ENCODE data around the gene PTGFRN.

PTGFRN gene

DNA sequence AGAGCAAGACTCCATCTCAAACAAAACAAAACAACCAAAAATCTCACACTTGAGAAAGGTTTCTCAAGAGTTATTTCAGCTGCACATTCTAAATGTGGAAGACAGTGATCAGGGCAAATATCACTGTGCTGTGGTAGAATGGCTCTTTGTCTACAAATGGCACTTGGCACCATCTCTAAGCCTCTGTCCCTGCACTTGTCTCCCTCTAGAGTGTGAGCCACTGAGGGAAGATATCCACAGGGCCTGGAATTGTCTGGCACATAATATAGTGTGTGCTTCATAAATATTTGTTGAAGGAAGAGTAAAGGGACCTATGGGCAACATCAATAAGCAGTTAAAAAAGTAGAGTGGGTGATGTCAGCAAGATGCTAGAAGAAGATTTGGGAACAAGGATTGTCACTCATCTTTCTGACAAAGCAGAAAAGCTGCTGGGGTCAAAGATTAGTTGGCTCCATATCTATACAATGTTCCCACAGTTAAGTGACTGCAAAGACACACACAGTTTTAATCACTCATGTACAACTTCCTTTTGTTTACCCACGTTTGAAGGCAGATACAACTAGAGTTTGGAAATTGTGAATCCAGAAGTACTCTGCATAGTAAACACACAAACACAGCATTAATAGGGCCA is 110.9 kb downstream of the PTGFRN start:
- peak in 1 of 10 donors; percentile 31 for DNase-seq

GRCh38 chr1:117022114-117022513 is 112.4 kb downstream of the PTGFRN start:
- intact Hi-C loops (cut with DNase I), result no loop called here
- no peak for DNase-seq

More for the DNA sequence above, 110.9 kb downstream of the PTGFRN start:
- intact Hi-C loops (cut with DNase I), result no loop called here

- DNase-seq, result no peak
- intact Hi-C loops (cut with DNase I), result no loop called here
Measured at GRCh38 chr1:117025568-117025967, 115.9 kb downstream of the PTGFRN start.

DNA sequence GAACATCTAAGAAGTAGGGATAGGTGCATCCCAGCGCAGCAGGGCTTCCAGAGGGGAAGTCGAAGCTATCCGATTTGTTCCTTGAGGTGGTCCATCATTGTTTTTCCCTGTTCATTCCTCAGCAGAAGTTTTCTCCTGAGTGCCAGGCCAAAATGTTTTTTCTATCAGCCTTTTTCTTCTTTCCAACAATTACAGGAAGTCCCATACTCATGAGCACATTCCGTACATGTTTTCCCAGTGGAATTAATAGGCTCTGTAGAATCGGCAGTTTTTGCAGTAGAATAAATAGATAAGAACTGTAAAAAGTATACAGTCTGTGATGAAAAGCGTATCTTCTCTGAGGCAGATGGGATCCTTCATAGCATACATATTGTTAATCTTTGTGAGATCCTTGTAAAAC is 116.6 kb downstream of the PTGFRN start:
- intact Hi-C loops (cut with DNase I), result no loop called here

DNA sequence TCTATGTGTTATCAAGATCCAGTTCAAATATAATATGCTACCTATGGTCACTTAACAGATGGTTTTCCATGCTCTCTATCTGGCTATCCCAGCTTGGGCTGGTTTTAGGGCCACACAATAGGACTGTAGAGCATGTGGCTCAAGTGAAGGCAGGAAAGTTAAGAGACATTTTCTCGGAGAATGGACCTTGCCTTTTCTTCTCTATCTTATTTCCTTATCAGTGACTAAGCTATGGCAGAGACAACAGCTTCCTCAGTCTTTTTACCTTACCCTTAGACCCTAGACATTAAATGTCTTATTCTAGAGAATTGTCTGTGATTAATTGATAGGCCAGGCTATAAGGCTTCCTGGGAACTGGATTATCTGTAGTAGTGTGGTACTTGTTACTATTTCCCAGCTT is 120.0 kb downstream of the PTGFRN start:
- intact Hi-C loops (cut with DNase I), result no loop called here
- no peak for DNase-seq

More for the DNA sequence above, 116.6 kb downstream of the PTGFRN start:
- DNase-seq, result no peak

GRCh38 chr1:117030271-117030877 is 120.7 kb downstream of the PTGFRN start:
- DNase-seq, result no peak
- intact Hi-C loops (cut with DNase I), result no loop called here

- intact Hi-C loops (cut with DNase I), result no loop called here
- no peak for DNase-seq
Measured at GRCh38 chr1:117032266-117032665, 122.5 kb downstream of the PTGFRN start.

GRCh38 chr1:117032681-117033539 is 123.2 kb downstream of the PTGFRN start:
- DNase-seq, result peak in 1 of 10 donors; percentile 86
- intact Hi-C loops (cut with DNase I), result no loop called here

DNA sequence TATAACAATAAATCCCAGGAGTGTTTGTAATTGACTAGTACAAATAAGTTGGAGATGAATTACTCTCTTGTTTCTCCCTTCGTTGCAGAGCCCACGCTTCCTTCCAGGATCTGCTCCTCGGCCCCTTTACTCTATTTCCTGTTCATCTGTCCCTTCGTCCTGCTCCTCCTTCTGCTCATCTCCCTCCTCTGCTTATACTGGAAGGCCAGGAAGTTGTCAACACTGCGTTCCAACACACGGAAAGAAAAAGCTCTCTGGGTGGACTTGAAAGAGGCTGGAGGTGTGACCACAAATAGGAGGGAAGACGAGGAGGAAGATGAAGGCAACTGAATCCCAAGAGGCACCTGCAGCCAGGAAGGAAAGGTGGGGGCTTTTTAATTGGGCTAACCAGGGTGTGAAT is 124.1 kb downstream of the PTGFRN start:
- DNase-seq, result no peak
- intact Hi-C loops (cut with DNase I), result no loop called here

GRCh38 chr1:117034791-117035290 is 125.1 kb downstream of the PTGFRN start:
- intact Hi-C loops (cut with DNase I), result no loop called here
- peak in 1 of 10 donors; percentile 38 for DNase-seq

GRCh38 chr1:117036018-117036461 is 126.3 kb downstream of the PTGFRN start:
- intact Hi-C loops (cut with DNase I), result no loop called here
- DNase-seq, result no peak

GRCh38 chr1:117037802-117038201 is 128.1 kb downstream of the PTGFRN start:
- no peak for DNase-seq
- intact Hi-C loops (cut with DNase I), result no loop called here

DNA sequence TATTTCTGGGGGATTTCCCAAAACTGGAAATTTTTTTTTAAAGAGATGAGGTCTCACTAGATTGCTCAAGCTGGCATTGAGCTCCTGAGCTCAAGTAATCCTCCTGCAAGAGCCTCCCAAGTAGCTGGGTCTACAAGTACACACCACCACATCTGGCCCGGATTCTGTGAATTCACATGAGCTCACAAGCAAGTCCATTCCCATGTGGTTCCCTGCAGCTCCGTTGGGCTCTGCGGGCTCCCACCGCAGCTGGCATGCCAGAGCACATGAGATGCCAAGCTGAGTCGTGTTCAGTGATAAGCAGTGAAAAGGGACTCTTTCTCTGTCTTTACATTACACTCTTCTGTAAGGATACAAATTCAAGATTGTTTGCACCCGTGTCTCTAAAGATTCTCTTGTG is 128.5 kb downstream of the PTGFRN start:
- intact Hi-C loops (cut with DNase I), result no loop called here
- DNase-seq, result peak in 1 of 10 donors; percentile 63
